ENCODE measurements around the gene ADGRV1. TPM values are rescaled to one million over a fixed set of nuclear protein-coding genes. Genes with fewer than 3 reads are reported as not detected.

The ADGRV1 gene
- total and polyA plus RNA-seq, 2 experiments from 2014 or later = 15.5 to 19.6 TPM

- no peak overlapping the region for H3K4me3 ChIP-seq
- no peak for DNase-seq (ENCODE audit: low read depth in 1 of 2, low spot score in 1 of 2)
- no peaks in the 10 kb centered on the region for H3K27me3 ChIP-seq
- no peak for TF ChIP-seq CTCF (IDR thresholded peaks at IDR 0.05; ENCODE audit: low read depth, low read length)
- H3K27ac ChIP-seq = no peak overlapping the region
- peaks cover 3% of the 10 kb centered on the region for H3K9me3 ChIP-seq (ENCODE audit: low read depth)
- H3K36me3 ChIP-seq = no peaks in the 10 kb centered on the region
- no peaks in the 10 kb centered on the region for H3K4me1 ChIP-seq (ENCODE audit: low read depth)
Observed at GRCh38 chr5:90741022-90741564, 182.5 kb downstream of the ADGRV1 start.

GRCh38 chr5:90746119-90746518, 187.5 kb downstream of the ADGRV1 start:
- Histone ChIP-seq H3K4me1 (ENCODE audit: low read depth) (no peaks in the 10 kb centered on the region), H3K36me3 (no peaks in the 10 kb centered on the region), H3K27ac (no peak overlapping the region), H3K27me3 (peaks cover 3% of the 10 kb centered on the region), H3K9me3 (ENCODE audit: low read depth) (peaks cover 3% of the 10 kb centered on the region), H3K4me3 (no peak overlapping the region)
- TF ChIP-seq CTCF (IDR thresholded peaks at IDR 0.05; ENCODE audit: low read depth, low read length) = no peak
- DNase-seq (ENCODE audit: low read depth in 1 of 2, low spot score in 1 of 2) = no peak

- no peak overlapping the region for H3K4me3 ChIP-seq
- TF ChIP-seq CTCF (IDR thresholded peaks at IDR 0.05; ENCODE audit: low read depth, low read length) = no peak
- peaks cover 3% of the 10 kb centered on the region for H3K9me3 ChIP-seq (ENCODE audit: low read depth)
- H3K4me1 ChIP-seq (ENCODE audit: low read depth) = no peaks in the 10 kb centered on the region
- H3K27me3 ChIP-seq = peaks cover 3% of the 10 kb centered on the region
- DNase-seq (ENCODE audit: low read depth in 1 of 2, low spot score in 1 of 2) = no peak
- no peak overlapping the region for H3K27ac ChIP-seq
- H3K36me3 ChIP-seq = no peaks in the 10 kb centered on the region
Observed at GRCh38 chr5:90747175-90747574, 188.6 kb downstream of the ADGRV1 start.

GRCh38 chr5:90747693-90748092, 189.1 kb downstream of the ADGRV1 start:
- H3K27ac ChIP-seq = no peak overlapping the region

GRCh38 chr5:90759119-90759518, 200.5 kb downstream of the ADGRV1 start:
- Histone ChIP-seq H3K27ac (no peak overlapping the region), H3K4me3 (no peak overlapping the region), H3K9me3 (ENCODE audit: low read depth) (no peaks in the 10 kb centered on the region), H3K36me3 (no peaks in the 10 kb centered on the region), H3K27me3 (no peaks in the 10 kb centered on the region), H3K4me1 (ENCODE audit: low read depth) (peaks cover 6% of the 10 kb centered on the region)
- TF ChIP-seq CTCF (IDR thresholded peaks at IDR 0.05; ENCODE audit: low read depth, low read length) = no peak
- DNase-seq (ENCODE audit: low read depth in 1 of 2, low spot score in 1 of 2) = no peak

More at GRCh38 chr5:90747693-90748092, 189.1 kb downstream of the ADGRV1 start:
- no peak for DNase-seq (ENCODE audit: low read depth in 1 of 2, low spot score in 1 of 2)
- Histone ChIP-seq H3K4me3 (no peak overlapping the region), H3K27me3 (peaks cover 3% of the 10 kb centered on the region), H3K9me3 (ENCODE audit: low read depth) (peaks cover 3% of the 10 kb centered on the region), H3K36me3 (no peaks in the 10 kb centered on the region), H3K4me1 (ENCODE audit: low read depth) (no peaks in the 10 kb centered on the region)
- TF ChIP-seq CTCF (IDR thresholded peaks at IDR 0.05; ENCODE audit: low read depth, low read length) = no peak
